CD14-positive monocyte (primary cell): ENCODE results near the gene CABP7. TPM values are rescaled to one million over a fixed set of nuclear protein-coding genes. Genes with fewer than 3 reads are reported as not detected.

Experiments
- DNase-seq, 3 donors: peaks; one replicate each; pipeline ENCODE4 v3.0.0-alpha.2; 2011 to 2022
- H2AFZ ChIP-seq: 2 replicates; pipeline ENCODE4 v1.6.0; 2012; ENCODE audit warnings: mild to moderate bottlenecking, low read depth, low read length, inconsistent platforms; ENCODE audit not compliant: insufficient read depth, poor library complexity, severe bottlenecking
- H3K27ac ChIP-seq, 2 donors: 1 replicate in 1 of 2; 2 replicates in 1 of 2; pipeline ENCODE4 v1.5.1; 2012 to 2013; ENCODE audit warnings: low read length in 2 of 2, control low read depth in 1 of 2, inconsistent platforms in 1 of 2, low read depth in 1 of 2, mild to moderate bottlenecking in 1 of 2
- H3K27me3 ChIP-seq, 2 donors: one replicate each; pipeline versions ENCODE4 v1.6.0 to v1.6.1; 2011 to 2013; ENCODE audit warnings: low read length in 2 of 2; ENCODE audit not compliant: control insufficient read depth in 2 of 2, insufficient read depth in 2 of 2
- H3K36me3 ChIP-seq, 2 donors: replicated peaks in 1 of 2; 1 replicate in 1 of 2; 2 replicates in 1 of 2; pipeline versions ENCODE4 v1.5.1 to v1.6.1; 2012 to 2013; ENCODE audit warnings: low read length in 2 of 2, control low read depth in 1 of 2, inconsistent platforms in 1 of 2, mild to moderate bottlenecking in 1 of 2; ENCODE audit not compliant: insufficient read depth in 2 of 2, control insufficient read depth in 1 of 2
- H3K4me1 ChIP-seq, 2 donors: 1 replicate in 1 of 2; 2 replicates in 1 of 2; pipeline versions ENCODE4 v1.5.1 to v1.6.1; 2012 to 2013; ENCODE audit warnings: low read length in 2 of 2, control low read depth in 1 of 2, inconsistent platforms in 1 of 2, mild to moderate bottlenecking in 1 of 2, moderate library complexity in 1 of 2; ENCODE audit not compliant: insufficient read depth in 2 of 2, control insufficient read depth in 1 of 2
- H3K4me2 ChIP-seq: replicated peaks from 2 replicates; pipeline ENCODE3; 2012; ENCODE audit warnings: low read length, moderate library complexity, mild to moderate bottlenecking; ENCODE audit not compliant: poor library complexity, severe bottlenecking; ENCODE audit errors: extremely low read depth
- H3K4me3 ChIP-seq, 3 experiments: fragments of 200-600 bp in 1 of 3; sonication (generic) in 1 of 3; replicated peaks in 1 of 3; 1 replicate in 2 of 3; 2 replicates in 1 of 3; pipeline ENCODE4 v1.5.1; 2011 to 2013; ENCODE audit warnings: low read length in 3 of 3, mild to moderate bottlenecking in 3 of 3, control low read depth in 2 of 3, low read depth in 2 of 3, inconsistent platforms in 1 of 3, moderate library complexity in 1 of 3
- H3K79me2 ChIP-seq: 2 replicates; pipeline ENCODE4 v1.6.0; 2012; ENCODE audit warnings: mild to moderate bottlenecking, control low read depth, inconsistent platforms, low read length, moderate library complexity; ENCODE audit not compliant: insufficient read depth
- H3K9ac ChIP-seq: 2 replicates; pipeline ENCODE4 v1.6.0; 2017; ENCODE audit warnings: low read length, mild to moderate bottlenecking; ENCODE audit not compliant: insufficient read depth, poor library complexity, severe bottlenecking
- H3K9me3 ChIP-seq, 2 donors: replicated peaks in 1 of 2; 1 replicate in 1 of 2; 2 replicates in 1 of 2; pipeline versions ENCODE4 v1.5.1 to v1.6.1; 2012 to 2013; ENCODE audit warnings: low read length in 2 of 2, control low read depth in 1 of 2; ENCODE audit not compliant: control insufficient read depth in 1 of 2, insufficient read depth in 1 of 2
- H4K20me1 ChIP-seq: 2 replicates; pipeline ENCODE4 v1.6.0; 2012; ENCODE audit warnings: mild to moderate bottlenecking, low read length, control low read depth, moderate library complexity; ENCODE audit not compliant: insufficient read depth
- H3K27ac Mint-ChIP-seq, 7 donors: one replicate each; pipeline ENCODE4 v1.8.0; 2020; ENCODE audit warnings: mild to moderate bottlenecking in 7 of 7, mixed read lengths in 7 of 7, moderate library complexity in 6 of 7, inconsistent platforms in 2 of 7
- H3K27me3 Mint-ChIP-seq, 3 donors: one replicate each; pipeline ENCODE4 v1.8.0; 2021 to 2022; ENCODE audit warnings: low read depth in 3 of 3, mild to moderate bottlenecking in 3 of 3, mixed read lengths in 3 of 3, moderate library complexity in 3 of 3, inconsistent platforms in 1 of 3
- H3K36me3 Mint-ChIP-seq, 2 donors: one replicate each; pipeline ENCODE4 v1.8.0; 2020; ENCODE audit warnings: mixed read lengths in 2 of 2, inconsistent platforms in 1 of 2, mild to moderate bottlenecking in 1 of 2
- H3K4me1 Mint-ChIP-seq: one replicate; pipeline ENCODE4 v1.8.0; 2020; ENCODE audit warnings: mild to moderate bottlenecking, mixed read lengths
- H3K4me3 Mint-ChIP-seq, 2 donors: one replicate each; pipeline ENCODE4 v1.8.0; 2020; ENCODE audit warnings: mild to moderate bottlenecking in 2 of 2, mixed read lengths in 2 of 2, moderate library complexity in 1 of 2
- H3K9me3 Mint-ChIP-seq, 7 donors: one replicate each; pipeline ENCODE4 v1.8.0; 2020 to 2022; ENCODE audit warnings: mixed read lengths in 7 of 7, mild to moderate bottlenecking in 6 of 7, moderate library complexity in 6 of 7, inconsistent platforms in 2 of 7
- WGBS: methylation state at CpG from one replicate; pipeline ENCODE4 v1.1.5; 2013; ENCODE audit warnings: missing lambda C conversion rate; ENCODE audit not compliant: insufficient coverage; 5-methylcytosine and 5-hydroxymethylcytosine counted together
- intact Hi-C, 2 donors: fragments of 100-400 bp; cut with micrococcal nuclease; formaldehyde crosslinking; loops; one replicate each; pipeline versions ENCODE4 v1.15.0 to v1.15.1; 2023
- polyA plus RNA-seq, 3 donors: library from polyadenylated mRNA; depleted of rRNA in 1 of 3; unstranded in 2 of 3; stranded (reverse) in 1 of 3; fragments of 300-500 nt in 2 of 3; fragments of >200 nt in 1 of 3; fragmentation: Illumina TruSeq in 2 of 3; gene quantifications; 1 replicate in 2 of 3; 2 replicates in 1 of 3; pipeline ENCODE4 v1.2.3, GENCODE V29; 2012 to 2021
- TF ChIP-seq, protein P1 (sequence below): fragments of 200-600 bp; IDR thresholded peaks from one replicate; pipeline ENCODE4 v1.8.0; 2022; ENCODE audit warnings: antibody characterized with exemption, mild to moderate bottlenecking

The CABP7 gene
- polyA plus RNA-seq, 3 donors = 0.11 to 0.14 TPM; not detected in 1

DNA sequence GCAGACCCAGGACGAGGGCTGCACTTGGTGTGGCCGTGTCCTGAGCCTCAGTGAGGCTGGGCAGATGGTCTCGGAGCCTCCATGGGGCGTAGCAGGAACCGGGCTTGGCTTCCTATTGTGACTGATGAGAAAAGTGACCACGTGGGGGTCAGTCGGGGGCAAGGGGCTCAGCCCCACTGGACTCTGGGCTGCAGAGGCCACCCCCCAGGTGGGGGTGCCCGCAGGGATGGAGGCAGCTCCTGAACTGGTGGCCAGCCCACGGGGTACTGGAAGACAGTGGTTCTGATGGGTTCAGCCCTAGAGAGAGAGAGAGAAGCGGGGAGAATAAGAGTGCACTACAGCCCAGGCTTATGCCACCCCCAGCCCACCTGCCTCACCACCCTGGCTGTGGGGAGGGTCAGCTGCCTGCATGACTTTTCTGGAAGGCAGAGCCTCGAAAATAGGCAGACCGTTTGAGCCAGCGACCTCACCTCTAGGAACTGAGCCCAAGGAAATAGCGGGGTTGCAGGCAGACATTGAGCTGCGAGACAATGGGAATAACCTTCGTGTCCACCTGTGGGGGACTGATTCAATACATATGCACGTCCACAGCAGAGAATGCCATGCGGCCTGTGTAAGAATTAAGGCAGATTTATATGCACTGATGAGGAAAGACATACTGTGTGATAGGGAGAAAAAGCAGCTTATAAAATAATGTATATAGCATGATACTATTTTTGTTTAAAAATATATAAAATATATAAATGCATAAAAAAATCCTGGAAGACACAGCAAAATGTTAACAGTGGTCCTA lies 11.5 kb downstream of the CABP7 start:
- Histone ChIP-seq H3K79me2 (no peaks in the 10 kb centered on the region), H4K20me1 (no peaks in the 10 kb centered on the region), H3K27ac (no peak overlapping the region), H2AFZ (no peak overlapping the region), H3K9ac (no peak overlapping the region), H3K27me3 (no peaks in the 10 kb centered on the region), H3K4me1 (no peaks in the 10 kb centered on the region), H3K9me3 (no peaks in the 10 kb centered on the region), H3K4me3 (no peak overlapping the region), H3K36me3 (peaks cover 11 to 31% of the 10 kb centered on the region in 2 donors), H3K4me2 (no peak overlapping the region)
- Mint-ChIP-seq H3K4me3 (no peak overlapping the region), H3K4me1 (peaks cover 7% of the 10 kb centered on the region), H3K9me3 (no peaks in the 10 kb centered on the region), H3K27ac (no peak overlapping the region), H3K36me3 (peaks cover 34 to 41% of the 10 kb centered on the region in 2 donors), H3K27me3 (peaks cover 2 to 11% (median 5%) of the 10 kb centered on the region in 3 donors)
- WGBS = 93% methylated on average over 14 of the region's 18 CpGs
- intact Hi-C loops = no loop called here
- TF ChIP-seq, protein P1, sequence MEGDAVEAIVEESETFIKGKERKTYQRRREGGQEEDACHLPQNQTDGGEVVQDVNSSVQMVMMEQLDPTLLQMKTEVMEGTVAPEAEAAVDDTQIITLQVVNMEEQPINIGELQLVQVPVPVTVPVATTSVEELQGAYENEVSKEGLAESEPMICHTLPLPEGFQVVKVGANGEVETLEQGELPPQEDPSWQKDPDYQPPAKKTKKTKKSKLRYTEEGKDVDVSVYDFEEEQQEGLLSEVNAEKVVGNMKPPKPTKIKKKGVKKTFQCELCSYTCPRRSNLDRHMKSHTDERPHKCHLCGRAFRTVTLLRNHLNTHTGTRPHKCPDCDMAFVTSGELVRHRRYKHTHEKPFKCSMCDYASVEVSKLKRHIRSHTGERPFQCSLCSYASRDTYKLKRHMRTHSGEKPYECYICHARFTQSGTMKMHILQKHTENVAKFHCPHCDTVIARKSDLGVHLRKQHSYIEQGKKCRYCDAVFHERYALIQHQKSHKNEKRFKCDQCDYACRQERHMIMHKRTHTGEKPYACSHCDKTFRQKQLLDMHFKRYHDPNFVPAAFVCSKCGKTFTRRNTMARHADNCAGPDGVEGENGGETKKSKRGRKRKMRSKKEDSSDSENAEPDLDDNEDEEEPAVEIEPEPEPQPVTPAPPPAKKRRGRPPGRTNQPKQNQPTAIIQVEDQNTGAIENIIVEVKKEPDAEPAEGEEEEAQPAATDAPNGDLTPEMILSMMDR = no peak
- DNase-seq = no peak

DNA sequence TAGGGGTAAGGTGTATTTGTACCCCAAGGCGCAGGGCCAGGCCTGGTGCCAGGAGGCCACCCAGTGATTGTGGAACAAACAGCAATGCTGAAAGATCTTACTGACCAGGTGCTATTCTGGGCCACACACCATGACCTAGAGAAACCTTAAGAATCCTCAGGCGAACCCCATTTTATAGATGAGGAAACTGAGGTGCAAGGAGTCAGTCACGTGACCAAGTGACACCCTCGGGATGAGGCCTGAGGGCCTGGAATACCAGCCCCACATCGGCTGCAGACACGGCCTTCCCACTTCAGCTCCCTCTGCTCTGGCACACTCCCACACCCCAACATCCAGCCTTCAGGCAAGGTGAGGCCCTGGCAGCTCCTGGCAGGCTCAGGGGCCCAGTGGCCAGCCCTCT lies 13.1 kb downstream of the CABP7 start:
- Histone ChIP-seq H3K4me1 (no peaks in the 10 kb centered on the region), H3K9me3 (no peaks in the 10 kb centered on the region), H4K20me1 (no peaks in the 10 kb centered on the region), H3K4me2 (no peak overlapping the region), H3K36me3 (peaks cover 11 to 35% of the 10 kb centered on the region in 2 donors), H3K4me3 (no peak overlapping the region), H3K79me2 (no peaks in the 10 kb centered on the region), H3K27ac (no peak overlapping the region), H3K27me3 (no peaks in the 10 kb centered on the region), H3K9ac (no peak overlapping the region), H2AFZ (no peak overlapping the region)
- no peak overlapping the region for H3K4me3 Mint-ChIP-seq
- peaks cover 4% of the 10 kb centered on the region for H3K4me1 Mint-ChIP-seq
- TF ChIP-seq, protein P1 = no peak
- H3K27me3 Mint-ChIP-seq = peaks cover 1 to 7% (median 5%) of the 10 kb centered on the region in 3 donors
- H3K9me3 Mint-ChIP-seq = peaks cover 0 to 2% (median 0%) of the 10 kb centered on the region in 7 donors
- H3K27ac Mint-ChIP-seq = no peak overlapping the region
- 87% methylated on average over 2 of the region's 6 CpGs for WGBS
- no peak for DNase-seq
- intact Hi-C loops = no loop called here
- peaks cover 43 to 54% of the 10 kb centered on the region in 2 donors for H3K36me3 Mint-ChIP-seq
